Activated CD4-positive, CD25-positive, alpha-beta regulatory T cell treated with anti-CD3 and anti-CD28 coated beads, Interleukin-2, amount 50 U/mL, for 16 hours (primary cell): Measurements from ENCODE around the gene GUCY1A1.

Source experiments
- DNase-seq: peaks from one replicate; pipeline ENCODE4 v3.0.0-alpha.2; 2020; ENCODE audit warnings: low read depth, low spot score

GUCY1A1 gene

DNA sequence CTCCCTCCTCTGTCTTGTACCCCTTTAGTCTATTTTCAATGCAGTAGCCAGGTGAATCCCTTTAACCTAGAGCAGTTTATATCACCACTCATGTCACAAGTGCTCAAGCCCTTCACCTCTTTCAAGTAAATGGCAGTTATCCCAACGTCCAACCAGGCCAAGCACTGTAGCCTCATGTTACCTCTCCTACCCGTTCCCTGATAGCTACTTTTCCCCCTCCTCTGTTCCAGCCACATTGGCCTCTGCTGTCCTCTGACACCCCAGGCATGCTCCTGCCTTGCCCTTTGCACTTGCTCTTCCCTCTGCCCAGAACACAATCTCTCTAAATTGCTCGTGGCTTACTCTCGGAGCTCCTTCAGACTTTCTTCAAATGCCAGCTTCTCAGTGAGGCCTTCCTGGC, 107.4 kb downstream of the GUCY1A1 start:
- no peak for DNase-seq

GRCh38 chr4:155777971-155778735, 111.5 kb downstream of the GUCY1A1 start:
- DNase-seq, result no peak

GRCh38 chr4:155780775-155781174, 114.1 kb downstream of the GUCY1A1 start:
- DNase-seq, result no peak

DNA sequence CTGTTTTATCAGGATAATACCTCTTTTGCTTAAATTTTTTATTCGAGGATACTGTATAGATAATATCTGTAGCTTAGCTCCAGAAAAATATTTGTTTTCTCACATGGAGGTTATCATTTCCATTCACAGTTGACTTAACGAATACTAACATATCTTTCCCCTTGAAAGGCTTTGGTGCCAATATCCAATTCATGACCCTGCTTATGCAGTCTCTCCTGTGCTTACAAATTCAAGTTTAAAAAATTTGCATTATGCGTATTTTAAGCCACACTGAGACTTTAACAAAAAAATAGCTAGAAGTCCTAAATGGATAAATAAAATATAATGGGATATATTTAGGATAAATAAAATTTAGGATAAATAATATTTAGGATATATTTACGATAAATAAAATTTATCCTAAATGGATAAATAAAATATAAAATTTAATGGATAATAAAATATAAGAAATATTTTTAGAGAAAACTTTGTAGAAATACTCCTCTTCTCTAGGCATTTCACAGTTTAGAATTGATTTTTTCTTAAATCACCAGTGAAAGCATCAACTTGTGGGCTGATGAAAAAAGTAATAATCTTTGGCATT, 114.7 kb downstream of the GUCY1A1 start:
- DNase-seq, result no peak
